IMR-90 (cell line): ENCODE results near the gene ECM2. TPM values are rescaled to one million over a fixed set of nuclear protein-coding genes. Genes with fewer than 3 reads are reported as not detected.

Experiments used
- ATAC-seq: fragments of 200-7000 bp; cut with Tn5 transposase; 2 replicates; pipeline ENCODE4 v1.9.1; 2020; ENCODE audit warnings: low read depth, mild to moderate bottlenecking, moderate library complexity
- BruUV-seq: library from RNA; stranded (reverse); fragments of 400-500 nt; replicated peaks from 2 replicates; lab custom pipeline; 2021; lab: Mats Ljungman, UMichigan
- CTCF ChIA-PET: fragments of 300-600 bp; formaldehyde crosslinking; extraction: SDS; loops from one replicate; lab custom pipeline; 2021; ENCODE audit warnings: antibody characterized with exemption; lab: Yijun Ruan, JAX
- POLR2A ChIA-PET: fragments of 300-600 bp; sonication (Branson Sonifier 250); formaldehyde crosslinking; loops from one replicate; lab custom pipeline; 2022; ENCODE audit warnings: antibody characterized with exemption; ENCODE audit not compliant: unreplicated experiment; lab: Charles Lee
- DNase-seq: peaks from one replicate; pipeline ENCODE4 v3.0.0; 2013
- H2AFZ ChIP-seq: replicated peaks from 2 replicates; pipeline ENCODE3; 2013; ENCODE audit warnings: low read length, mild to moderate bottlenecking; ENCODE audit not compliant: poor library complexity
- H2AK5ac ChIP-seq: 2 replicates; pipeline ENCODE4 v1.6.1; 2013; ENCODE audit warnings: low read depth, low read length, inconsistent platforms
- H2AK9ac ChIP-seq: replicated peaks from 2 replicates; pipeline ENCODE3; 2013; ENCODE audit warnings: mild to moderate bottlenecking, low read depth, low read length, moderate library complexity; ENCODE audit not compliant: poor library complexity
- H2BK120ac ChIP-seq: 2 replicates; pipeline ENCODE4 v1.6.1; 2013; ENCODE audit warnings: low read depth, low read length, inconsistent platforms
- H2BK15ac ChIP-seq: 3 replicates; pipeline ENCODE4 v1.6.1; 2013; ENCODE audit warnings: low read depth, low read length, inconsistent platforms
- H2BK20ac ChIP-seq: 2 replicates; pipeline ENCODE4 v1.6.1; 2013; ENCODE audit warnings: low read depth, mild to moderate bottlenecking, inconsistent platforms, low read length, moderate library complexity
- H2BK5ac ChIP-seq: 2 replicates; pipeline ENCODE4 v1.6.1; 2013; ENCODE audit warnings: mild to moderate bottlenecking, low read depth, low read length, inconsistent platforms; ENCODE audit not compliant: poor library complexity, severe bottlenecking
- H3K14ac ChIP-seq: replicated peaks from 2 replicates; pipeline ENCODE4 v1.6.1; 2013; ENCODE audit warnings: low read depth, low read length, inconsistent platforms
- H3K18ac ChIP-seq: 2 replicates; pipeline ENCODE4 v1.6.1; 2013; ENCODE audit warnings: low read depth, low read length, control low read depth
- H3K23ac ChIP-seq: 2 replicates; pipeline ENCODE4 v1.6.1; 2013; ENCODE audit warnings: low read depth, low read length, inconsistent platforms
- H3K27ac ChIP-seq: 2 replicates; pipeline ENCODE4 v1.5.1; 2013; ENCODE audit warnings: mild to moderate bottlenecking, control low read depth, low read length; ENCODE audit not compliant: insufficient read depth
- H3K27me3 ChIP-seq: 2 replicates; pipeline ENCODE4 v1.6.1; 2013; ENCODE audit warnings: low read length; ENCODE audit not compliant: control insufficient read depth, insufficient read depth
- H3K36me3 ChIP-seq: 2 replicates; pipeline ENCODE4 v1.6.1; 2013; ENCODE audit warnings: low read length, mixed read lengths; ENCODE audit not compliant: control insufficient read depth, insufficient read depth
- H3K4ac ChIP-seq: 2 replicates; pipeline ENCODE4 v1.6.1; 2013; ENCODE audit warnings: low read depth, low read length, inconsistent platforms
- H3K4me1 ChIP-seq: 2 replicates; pipeline ENCODE4 v1.6.1; 2013; ENCODE audit warnings: low read length, mixed read lengths; ENCODE audit not compliant: control insufficient read depth, insufficient read depth
- H3K4me2 ChIP-seq: 2 replicates; pipeline ENCODE4 v1.6.1; 2013; ENCODE audit warnings: low read depth, mild to moderate bottlenecking, control low read depth, low read length, moderate library complexity
- H3K4me3 ChIP-seq: 2 replicates; pipeline ENCODE4 v1.5.1; 2013; ENCODE audit warnings: low read depth, mild to moderate bottlenecking, control low read depth, low read length, moderate library complexity; ENCODE audit not compliant: insufficient read depth
- H3K56ac ChIP-seq: 2 replicates; pipeline ENCODE4 v1.6.1; 2013; ENCODE audit warnings: low read length, inconsistent platforms; ENCODE audit not compliant: insufficient read depth; ENCODE audit errors: extremely low read depth
- H3K79me1 ChIP-seq, 2 experiments: 2 replicates each; pipeline ENCODE4 v1.6.1; 2013; ENCODE audit warnings: low read length in 2 of 2, inconsistent platforms in 1 of 2, low read depth in 1 of 2
- H3K9ac ChIP-seq: 2 replicates; pipeline ENCODE4 v1.6.1; 2013; ENCODE audit warnings: low read depth, low read length, control low read depth
- H3K9me1 ChIP-seq: 2 replicates; pipeline ENCODE4 v1.6.1; 2013; ENCODE audit warnings: low read length, inconsistent platforms; ENCODE audit not compliant: insufficient read depth
- H3K9me3 ChIP-seq: 2 replicates; pipeline ENCODE4 v1.6.1; 2013; ENCODE audit warnings: low read length; ENCODE audit not compliant: control insufficient read depth, insufficient read depth
- H4K20me1 ChIP-seq: 2 replicates; pipeline ENCODE4 v1.6.1; 2013; ENCODE audit warnings: low read length, inconsistent platforms; ENCODE audit not compliant: insufficient read depth
- H4K5ac ChIP-seq: 2 replicates; pipeline ENCODE4 v1.6.1; 2013; ENCODE audit warnings: mild to moderate bottlenecking, low read depth, low read length, control low read depth
- H4K8ac ChIP-seq, 2 experiments: 2 replicates each; pipeline ENCODE4 v1.6.1; 2013; ENCODE audit warnings: low read depth in 2 of 2, low read length in 2 of 2, control low read depth in 1 of 2, inconsistent platforms in 1 of 2
- H4K91ac ChIP-seq: 2 replicates; pipeline ENCODE4 v1.6.1; 2013; ENCODE audit warnings: low read depth, low read length, inconsistent platforms; ENCODE audit not compliant: insufficient read depth
- CEBPB ChIP-seq: IDR thresholded peaks from 2 replicates; pipeline ENCODE4 v1.6.1; 2012; ENCODE audit warnings: low read depth, low read length, improper control_type of control experiment
- RAD21 ChIP-seq: IDR thresholded peaks from 2 replicates; pipeline ENCODE4 v1.6.1; 2012; ENCODE audit warnings: low read length, improper control_type of control experiment
- WGBS, 2 experiments: methylation state at CpG; one replicate each; pipeline versions ENCODE4 v1.1.5 to v1.1.7; 2013; ENCODE audit warnings: missing lambda C conversion rate in 2 of 2; ENCODE audit not compliant: insufficient read length in 1 of 2; ENCODE audit errors: extremely low coverage in 2 of 2; 5-methylcytosine and 5-hydroxymethylcytosine counted together
- dilution Hi-C: fragments of 300-500 bp; cut with HindIII; formaldehyde crosslinking; loops from one replicate; pipeline ENCODE4 v1.14.3; 2018; ENCODE audit warnings: low sequenced_read_pairs; ENCODE audit not compliant: unreplicated experiment
- in situ Hi-C: fragments of 300-500 bp; cut with MboI; formaldehyde crosslinking; loops from 3 replicates; pipeline ENCODE4 v1.14.3; 2019; ENCODE audit warnings: low sequenced_read_pairs, inconsistent platforms, mixed read lengths
- intact Hi-C: fragments of 100-400 bp; cut with micrococcal nuclease; formaldehyde crosslinking; loops from 2 replicates; pipeline ENCODE4 v1.10.0; 2022
- polyA plus RNA-seq, 3 experiments: library from polyadenylated mRNA; depleted of rRNA; stranded (reverse); fragments of >200 nt; gene quantifications; 2 replicates each; pipeline ENCODE4 v1.2.3, GENCODE V29; 2012; ENCODE audit warnings: low replicate concordance in 1 of 3
- total RNA-seq: library from RNA; depleted of rRNA; stranded (reverse); fragments of >200 nt; gene quantifications from 2 replicates; pipeline ENCODE4 v1.2.3, GENCODE V29; 2012

ECM2 gene
- total and polyA plus RNA-seq, 2 of the 4 experiments (the other 2 are of a cell fraction), result 0.26 to 0.36 TPM

DNA sequence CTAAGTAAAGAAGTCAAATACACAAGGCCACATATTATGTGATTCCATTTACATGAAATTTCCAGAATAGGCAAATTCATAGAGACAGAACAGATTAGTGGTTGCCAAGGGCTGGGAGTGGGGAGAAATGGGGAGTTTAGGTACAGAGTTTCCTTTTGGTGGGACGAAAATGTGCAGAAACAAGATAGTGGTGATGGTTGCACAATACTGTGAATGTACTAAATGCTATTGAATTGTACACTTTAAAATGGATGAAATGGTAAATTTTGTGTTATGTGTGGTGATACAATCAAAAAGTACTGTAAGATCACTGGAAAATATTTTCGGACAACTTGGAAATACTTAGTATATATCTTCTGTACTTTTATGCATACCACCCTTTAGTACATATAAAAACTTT is 15.0 kb downstream of the ECM2 start:
- Histone ChIP-seq H2BK20ac (no peak overlapping the region), H2BK5ac (no peak overlapping the region), H4K20me1 (no peaks in the 10 kb centered on the region), H3K36me3 (no peaks in the 10 kb centered on the region), H4K5ac (no peak overlapping the region), H3K4ac (no peak overlapping the region), H3K9me3 (no peaks in the 10 kb centered on the region), H3K56ac (no peak overlapping the region), H3K27ac (no peak overlapping the region), H3K4me2 (no peak overlapping the region), H3K4me1 (no peaks in the 10 kb centered on the region), H3K9me1 (no peaks in the 10 kb centered on the region), H3K4me3 (no peak overlapping the region), H4K8ac (no peak overlapping the region), H3K9ac (no peak overlapping the region), H3K14ac (no peak overlapping the region), H3K27me3 (no peaks in the 10 kb centered on the region), H3K23ac (no peak overlapping the region), H2BK120ac (no peak overlapping the region), H2BK15ac (no peak overlapping the region), H3K18ac (no peak overlapping the region), H3K79me1 (no peaks in the 10 kb centered on the region), H2AK5ac (no peak overlapping the region), H4K91ac (no peak overlapping the region), H2AK9ac (no peak overlapping the region), H2AFZ (no peak overlapping the region)
- in situ Hi-C loops, result no loop called here
- no peak for DNase-seq
- POLR2A ChIA-PET, result no interaction called here
- TF ChIP-seq RAD21 (no peak), CEBPB (peak; percentile 61)
- 80% methylated on average over 1 of the region's 2 CpGs; no CpG with 5 or more reads in 1 of the 2 experiments for WGBS, 2 experiments
- no peak for ATAC-seq
- dilution Hi-C loops, result no loop called here
- intact Hi-C loops, result no loop called here
- BruUV-seq, result no TSS peak
- CTCF ChIA-PET, result interaction anchor here (0.6 kb wide), 1 partner anchor 104 kb away, joined by 3 read pairs; no protein-coding TSS in a partner anchor
